ENCODE results near the gene MKKS. TPM values are rescaled to one million over a fixed set of nuclear protein-coding genes. Genes with fewer than 3 reads are reported as not detected.

MKKS gene
- total and polyA plus RNA-seq, 2 of the 13 experiments (the other 11 are each of a cell fraction or from before 2014, with no cell fraction given), result 26.7 to 34.5 TPM

DNA sequence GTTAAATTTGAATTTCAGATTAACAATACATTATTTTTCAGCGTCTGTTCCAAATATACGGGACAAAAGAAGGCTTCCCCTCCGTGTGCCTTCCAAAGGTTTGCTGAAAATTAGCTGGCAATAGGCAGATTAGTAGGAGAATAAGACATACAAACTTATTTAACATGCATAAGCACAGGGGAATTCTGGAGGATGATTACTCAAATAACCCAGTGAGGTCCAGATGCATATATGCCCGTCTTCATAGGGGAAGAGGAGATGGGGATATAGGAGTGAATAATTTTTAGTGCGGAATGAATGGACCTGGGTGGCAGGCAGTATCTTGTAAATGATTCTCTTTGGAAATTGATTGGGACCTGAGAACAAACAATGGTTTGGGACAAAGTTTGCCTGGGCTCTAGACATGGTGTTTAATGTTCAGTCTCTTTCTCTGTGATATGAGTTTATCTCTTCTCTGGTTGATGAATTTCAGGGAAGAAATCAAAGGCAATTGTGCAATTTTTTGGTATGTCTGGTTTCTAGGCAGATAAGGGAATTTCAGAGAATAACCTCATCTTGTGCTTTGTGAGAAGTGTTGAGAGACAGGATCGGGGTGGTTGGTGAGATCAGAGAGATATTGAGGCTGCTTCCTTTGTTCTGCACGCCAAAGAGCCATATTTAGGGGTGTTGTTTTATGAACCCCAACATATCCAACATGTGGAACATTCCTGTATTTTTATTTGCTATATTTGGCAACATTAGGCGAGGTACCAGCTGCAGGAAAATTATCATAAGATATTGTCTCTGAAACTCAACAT is 63.7 kb downstream of the MKKS start (continued):
- peak; percentile 82; the same call in 1 of the 2 replicates for TF ChIP-seq SMYD3 (CRISPR knock-in tag; IDR thresholded peaks at IDR 0.05)
- TF ChIP-seq POGK (CRISPR knock-in tag; conservative IDR thresholded peaks at IDR 0.05), result peak; percentile 63; the same call in 1 of the 2 replicates
- TF ChIP-seq TCF7 (IDR thresholded peaks at IDR 0.05; ENCODE audit: low read depth), result peak; percentile 98
- peak; percentile 92 for TF ChIP-seq FOXA3 (CRISPR knock-in tag; IDR thresholded peaks at IDR 0.05)
- no peak for TF ChIP-seq HHEX (CRISPR knock-in tag; IDR thresholded peaks at IDR 0.05)
- TF ChIP-seq ZNF577 (CRISPR knock-in tag; IDR thresholded peaks at IDR 0.05; ENCODE audit: borderline replicate concordance, low read depth), result no peak
- TF ChIP-seq SNAI1 (CRISPR knock-in tag; IDR thresholded peaks at IDR 0.05; ENCODE audit: borderline replicate concordance), result no peak
- peak in 1 of 2 experiments; percentile 73; a peak in 2 of 4 replicates for TF ChIP-seq ATF4 (CRISPR knock-in tag; IDR thresholded peaks at IDR 0.05)
- TF ChIP-seq ZBTB26 (CRISPR knock-in tag; IDR thresholded peaks at IDR 0.05; ENCODE audit: borderline replicate concordance), result peak; percentile 88
- TF ChIP-seq ERF (CRISPR knock-in tag; IDR thresholded peaks at IDR 0.05), result peak; percentile 71
- peak; percentile 75 for TF ChIP-seq SAP130 (CRISPR knock-in tag; IDR thresholded peaks at IDR 0.05; ENCODE audit: low read depth)
- TF ChIP-seq ZNF644 (CRISPR knock-in tag; IDR thresholded peaks at IDR 0.05; ENCODE audit: low read depth), result peak; percentile 72
- no peak for TF ChIP-seq ZNF552 (CRISPR knock-in tag; IDR thresholded peaks at IDR 0.05; ENCODE audit: borderline replicate concordance)
- TF ChIP-seq PHF21A (CRISPR knock-in tag; IDR thresholded peaks at IDR 0.05), result peak; percentile 93
- peak; percentile 58; the same call in 1 of the 2 replicates for TF ChIP-seq ZNF335 (CRISPR knock-in tag; IDR thresholded peaks at IDR 0.05)
- 0 out of 2 replicates have a peak, but pooled peaks have one; percentile 43 for TF ChIP-seq HOXA5 (CRISPR knock-in tag; IDR thresholded peaks at IDR 0.05)
- peak; percentile 93 for TF ChIP-seq GFI1 (CRISPR knock-in tag; IDR thresholded peaks at IDR 0.05; ENCODE audit: borderline replicate concordance)
- TF ChIP-seq, protein P1, sequence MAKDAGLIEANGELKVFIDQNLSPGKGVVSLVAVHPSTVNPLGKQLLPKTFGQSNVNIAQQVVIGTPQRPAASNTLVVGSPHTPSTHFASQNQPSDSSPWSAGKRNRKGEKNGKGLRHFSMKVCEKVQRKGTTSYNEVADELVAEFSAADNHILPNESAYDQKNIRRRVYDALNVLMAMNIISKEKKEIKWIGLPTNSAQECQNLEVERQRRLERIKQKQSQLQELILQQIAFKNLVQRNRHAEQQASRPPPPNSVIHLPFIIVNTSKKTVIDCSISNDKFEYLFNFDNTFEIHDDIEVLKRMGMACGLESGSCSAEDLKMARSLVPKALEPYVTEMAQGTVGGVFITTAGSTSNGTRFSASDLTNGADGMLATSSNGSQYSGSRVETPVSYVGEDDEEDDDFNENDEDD (CRISPR knock-in tag; IDR thresholded peaks at IDR 0.05; ENCODE audit: borderline replicate concordance), result peak; percentile 55; the same call in 1 of the 2 replicates
- TF ChIP-seq KLF9 (CRISPR knock-in tag; IDR thresholded peaks at IDR 0.05; ENCODE audit: low read depth), result peak; percentile 52
- no peak for TF ChIP-seq ZC3H4 (CRISPR knock-in tag; IDR thresholded peaks at IDR 0.05; ENCODE audit: borderline replicate concordance)
- TF ChIP-seq ZSCAN9 (CRISPR knock-in tag; IDR thresholded peaks at IDR 0.05; ENCODE audit: borderline replicate concordance), result peak; percentile 51; the same call in 1 of the 2 replicates
- TF ChIP-seq ZMYM4 (CRISPR knock-in tag; IDR thresholded peaks at IDR 0.05), result peak; percentile 87
- no peak for TF ChIP-seq SP2 (CRISPR knock-in tag; IDR thresholded peaks at IDR 0.05)
- peak; percentile 62 for TF ChIP-seq ZEB1 (IDR thresholded peaks at IDR 0.05; ENCODE audit: insufficient replicate concordance, low read depth)
- TF ChIP-seq ZSCAN29 (CRISPR knock-in tag; conservative IDR thresholded peaks at IDR 0.05), result peak; percentile 75
- peak; percentile 91 for TF ChIP-seq RXRB (CRISPR knock-in tag; IDR thresholded peaks at IDR 0.05; ENCODE audit: borderline replicate concordance)
- TF ChIP-seq ZNF121 (CRISPR knock-in tag; IDR thresholded peaks at IDR 0.05), result 0 out of 2 replicates have a peak, but pooled peaks have one; percentile 38

All from HepG2 (cell line).